HepG2 (cell line): Measurements from ENCODE around the gene SRRT. TPM values are rescaled to one million over a fixed set of nuclear protein-coding genes. Genes with fewer than 3 reads are reported as not detected.

Experiments used
- BRF2 ChIP-seq: sonication (generic); formaldehyde crosslinking; IDR thresholded peaks from 2 replicates; pipeline ENCODE4 v1.8.1; 2022; ENCODE audit warnings: mild to moderate bottlenecking, missing genetic modification reagents
- FOXJ3 ChIP-seq: sonication (generic); formaldehyde crosslinking; IDR thresholded peaks from 2 replicates; pipeline ENCODE4 v1.4.0; 2020; ENCODE audit warnings: missing genetic modification reagents, mild to moderate bottlenecking, borderline replicate concordance
- IRF2 ChIP-seq: IDR thresholded peaks from 2 replicates; pipeline ENCODE4 v1.6.1; 2018; ENCODE audit warnings: missing genetic modification reagents, missing compliant biosample characterization
- KLF16 ChIP-seq, 2 experiments: sonication (generic) in 1 of 2; formaldehyde crosslinking in 1 of 2; IDR thresholded peaks; 2 replicates each; pipeline versions ENCODE4 v1.6.1 to v1.8.0; 2016 to 2023; ENCODE audit warnings: missing genetic modification reagents in 2 of 2, missing compliant biosample characterization in 1 of 2
- MYC ChIP-seq: sonication (generic); formaldehyde crosslinking; IDR thresholded peaks from 2 replicates; pipeline ENCODE4 v1.9.0; 2021; ENCODE audit warnings: missing genetic modification reagents, borderline replicate concordance
- MZF1 ChIP-seq: sonication (generic); formaldehyde crosslinking; IDR thresholded peaks from 2 replicates; pipeline ENCODE4 v1.8.1; 2023; ENCODE audit warnings: mild to moderate bottlenecking, missing genetic modification reagents, borderline replicate concordance
- STAT6 ChIP-seq: sonication (generic); formaldehyde crosslinking; IDR thresholded peaks from 2 replicates; pipeline ENCODE4 v1.4.0; 2020; ENCODE audit warnings: missing genetic modification reagents, mild to moderate bottlenecking, borderline replicate concordance
- TRIM24 ChIP-seq: sonication (generic); formaldehyde crosslinking; IDR thresholded peaks from 2 replicates; pipeline ENCODE4 v1.8.0; 2022; ENCODE audit warnings: mild to moderate bottlenecking, missing genetic modification reagents
- ZBTB38 ChIP-seq: sonication (generic); formaldehyde crosslinking; IDR thresholded peaks from 2 replicates; pipeline ENCODE4 v1.5.1; 2020; ENCODE audit warnings: mild to moderate bottlenecking, missing genetic modification reagents
- ZNF317 ChIP-seq: sonication (generic); formaldehyde crosslinking; IDR thresholded peaks from 2 replicates; pipeline ENCODE4 v1.5.0; 2020; ENCODE audit warnings: mild to moderate bottlenecking, missing genetic modification reagents
- ZNF746 ChIP-seq: sonication (generic); formaldehyde crosslinking; IDR thresholded peaks from 2 replicates; pipeline ENCODE4 v1.8.0; 2022; ENCODE audit warnings: mild to moderate bottlenecking, missing genetic modification reagents
- polyA plus RNA-seq, 8 experiments: library from polyadenylated mRNA; depleted of rRNA in 3 of 8; stranded (reverse) in 7 of 8; unstranded in 1 of 8; fragments of >200 nt; fragmentation: Illumina TruSeq in 4 of 8; extraction: Trizol in 4 of 8; gene quantifications; 2 replicates each; pipeline versions ENCODE4 v1.2.1 to v1.2.3, GENCODE V29; 2011 to 2016; ENCODE audit warnings: low read depth in 4 of 8, missing spikeins in 1 of 8, mixed read lengths in 1 of 8; ENCODE audit not compliant: insufficient read depth in 1 of 8
- total RNA-seq, 5 experiments: library from RNA; depleted of rRNA; stranded (reverse); fragments of >200 nt; fragmentation: Illumina TruSeq; extraction: Trizol; gene quantifications; 2 replicates each; pipeline ENCODE4 v1.2.3, GENCODE V29; 2016; ENCODE audit warnings: low read depth in 1 of 5
- TF ChIP-seq, protein P1 (sequence below): sonication (generic); formaldehyde crosslinking; IDR thresholded peaks from 2 replicates; pipeline ENCODE4 v1.4.0; 2020; ENCODE audit warnings: mild to moderate bottlenecking, missing genetic modification reagents

Gene SRRT
- total and polyA plus RNA-seq, 2 of the 13 experiments (the other 11 are each of a cell fraction or from before 2014, with no cell fraction given): 26.2 to 106 TPM

GRCh38 chr7:100852048-100852872 is 22.6 kb upstream of the SRRT start, which contains the start of gene SLC12A9 (continued):
- peak; percentile 60; the same call in 1 of the 2 replicates for TF ChIP-seq FOXJ3
- peak; percentile 96 for TF ChIP-seq MYC (CRISPR knock-in tag)
- no peak for TF ChIP-seq MZF1
- no peak for TF ChIP-seq STAT6 (CRISPR knock-in tag)
- no peak; the same call in 1 of the 2 replicates for TF ChIP-seq IRF2 (CRISPR knock-in tag)
- peak; percentile 29; the same call in 1 of the 2 replicates for TF ChIP-seq ZNF317 (CRISPR knock-in tag)
- 0 out of 2 replicates have a peak, but pooled peaks have one; percentile 36 for TF ChIP-seq ZNF746
- peak in 1 of 2 experiments; percentile 70; a peak in 2 of 4 replicates for TF ChIP-seq KLF16 (CRISPR knock-in tag; IDR thresholded peaks at IDR 0.05)
- no peak for TF ChIP-seq TRIM24 (CRISPR knock-in tag)
- TF ChIP-seq, protein P1, sequence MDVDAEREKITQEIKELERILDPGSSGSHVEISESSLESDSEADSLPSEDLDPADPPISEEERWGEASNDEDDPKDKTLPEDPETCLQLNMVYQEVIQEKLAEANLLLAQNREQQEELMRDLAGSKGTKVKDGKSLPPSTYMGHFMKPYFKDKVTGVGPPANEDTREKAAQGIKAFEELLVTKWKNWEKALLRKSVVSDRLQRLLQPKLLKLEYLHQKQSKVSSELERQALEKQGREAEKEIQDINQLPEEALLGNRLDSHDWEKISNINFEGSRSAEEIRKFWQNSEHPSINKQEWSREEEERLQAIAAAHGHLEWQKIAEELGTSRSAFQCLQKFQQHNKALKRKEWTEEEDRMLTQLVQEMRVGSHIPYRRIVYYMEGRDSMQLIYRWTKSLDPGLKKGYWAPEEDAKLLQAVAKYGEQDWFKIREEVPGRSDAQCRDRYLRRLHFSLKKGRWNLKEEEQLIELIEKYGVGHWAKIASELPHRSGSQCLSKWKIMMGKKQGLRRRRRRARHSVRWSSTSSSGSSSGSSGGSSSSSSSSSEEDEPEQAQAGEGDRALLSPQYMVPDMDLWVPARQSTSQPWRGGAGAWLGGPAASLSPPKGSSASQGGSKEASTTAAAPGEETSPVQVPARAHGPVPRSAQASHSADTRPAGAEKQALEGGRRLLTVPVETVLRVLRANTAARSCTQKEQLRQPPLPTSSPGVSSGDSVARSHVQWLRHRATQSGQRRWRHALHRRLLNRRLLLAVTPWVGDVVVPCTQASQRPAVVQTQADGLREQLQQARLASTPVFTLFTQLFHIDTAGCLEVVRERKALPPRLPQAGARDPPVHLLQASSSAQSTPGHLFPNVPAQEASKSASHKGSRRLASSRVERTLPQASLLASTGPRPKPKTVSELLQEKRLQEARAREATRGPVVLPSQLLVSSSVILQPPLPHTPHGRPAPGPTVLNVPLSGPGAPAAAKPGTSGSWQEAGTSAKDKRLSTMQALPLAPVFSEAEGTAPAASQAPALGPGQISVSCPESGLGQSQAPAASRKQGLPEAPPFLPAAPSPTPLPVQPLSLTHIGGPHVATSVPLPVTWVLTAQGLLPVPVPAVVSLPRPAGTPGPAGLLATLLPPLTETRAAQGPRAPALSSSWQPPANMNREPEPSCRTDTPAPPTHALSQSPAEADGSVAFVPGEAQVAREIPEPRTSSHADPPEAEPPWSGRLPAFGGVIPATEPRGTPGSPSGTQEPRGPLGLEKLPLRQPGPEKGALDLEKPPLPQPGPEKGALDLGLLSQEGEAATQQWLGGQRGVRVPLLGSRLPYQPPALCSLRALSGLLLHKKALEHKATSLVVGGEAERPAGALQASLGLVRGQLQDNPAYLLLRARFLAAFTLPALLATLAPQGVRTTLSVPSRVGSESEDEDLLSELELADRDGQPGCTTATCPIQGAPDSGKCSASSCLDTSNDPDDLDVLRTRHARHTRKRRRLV (CRISPR knock-in tag): peak; percentile 24; the same call in 1 of the 2 replicates
- TF ChIP-seq BRF2 (CRISPR knock-in tag): no peak
- TF ChIP-seq ZBTB38 (CRISPR knock-in tag): peak; percentile 51; the same call in 1 of the 2 replicates
